KMS-11 (cell line): Measurements from ENCODE around the gene MSL1.

Experiments used
- H2AFZ ChIP-seq: fragments of 200-600 bp; sonication (generic); 2 replicates; pipeline ENCODE4 v1.6.1; 2016; ENCODE audit warnings: antibody characterized with exemption, mixed run types, low read depth
- H3K27ac ChIP-seq: fragments of 200-600 bp; sonication (generic); 2 replicates; pipeline ENCODE4 v1.6.1; 2016; ENCODE audit warnings: mild to moderate bottlenecking, mixed run types
- H3K27me3 ChIP-seq: fragments of 200-600 bp; sonication (generic); 2 replicates; pipeline ENCODE4 v1.6.1; 2017; ENCODE audit warnings: mild to moderate bottlenecking, low read depth, mixed run types, moderate library complexity; ENCODE audit not compliant: insufficient read depth
- H3K36me3 ChIP-seq: fragments of 200-600 bp; sonication (generic); 2 replicates; pipeline ENCODE4 v1.6.1; 2017; ENCODE audit warnings: mild to moderate bottlenecking, mixed run types; ENCODE audit not compliant: insufficient read depth
- H3K4me1 ChIP-seq: fragments of 200-600 bp; sonication (generic); 2 replicates; pipeline ENCODE4 v1.6.1; 2016; ENCODE audit warnings: mild to moderate bottlenecking, low read depth, mixed run types; ENCODE audit not compliant: poor library complexity, severe bottlenecking
- H3K4me2 ChIP-seq: fragments of 200-600 bp; sonication (generic); 2 replicates; pipeline ENCODE4 v1.7.0; 2016; ENCODE audit warnings: mild to moderate bottlenecking, mixed run types
- H3K4me3 ChIP-seq: fragments of 200-600 bp; sonication (generic); IDR thresholded peaks from 2 replicates; pipeline ENCODE4 v1.6.1; 2017; ENCODE audit warnings: low read depth, low read length, mixed read lengths; ENCODE audit not compliant: insufficient read depth
- H3K79me2 ChIP-seq: fragments of 200-600 bp; sonication (generic); 2 replicates; pipeline ENCODE4 v1.6.1; 2016; ENCODE audit warnings: low read depth, mixed run types; ENCODE audit not compliant: insufficient read depth
- H3K9ac ChIP-seq: fragments of 200-600 bp; sonication (generic); 2 replicates; pipeline ENCODE4 v1.6.1; 2016; ENCODE audit warnings: mild to moderate bottlenecking, mixed run types
- H4K20me1 ChIP-seq: fragments of 200-600 bp; sonication (generic); 2 replicates; pipeline ENCODE4 v1.6.1; 2016; ENCODE audit warnings: mild to moderate bottlenecking, mixed run types; ENCODE audit not compliant: insufficient read depth
- TF ChIP-seq, protein P1 (sequence below): fragments of 200-600 bp; sonication (generic); conservative IDR thresholded peaks from 2 replicates; pipeline ENCODE4 v1.6.1; 2017; ENCODE audit warnings: low read depth, mild to moderate bottlenecking, antibody characterized with exemption, low read length, moderate library complexity, mixed read lengths

Gene MSL1

DNA sequence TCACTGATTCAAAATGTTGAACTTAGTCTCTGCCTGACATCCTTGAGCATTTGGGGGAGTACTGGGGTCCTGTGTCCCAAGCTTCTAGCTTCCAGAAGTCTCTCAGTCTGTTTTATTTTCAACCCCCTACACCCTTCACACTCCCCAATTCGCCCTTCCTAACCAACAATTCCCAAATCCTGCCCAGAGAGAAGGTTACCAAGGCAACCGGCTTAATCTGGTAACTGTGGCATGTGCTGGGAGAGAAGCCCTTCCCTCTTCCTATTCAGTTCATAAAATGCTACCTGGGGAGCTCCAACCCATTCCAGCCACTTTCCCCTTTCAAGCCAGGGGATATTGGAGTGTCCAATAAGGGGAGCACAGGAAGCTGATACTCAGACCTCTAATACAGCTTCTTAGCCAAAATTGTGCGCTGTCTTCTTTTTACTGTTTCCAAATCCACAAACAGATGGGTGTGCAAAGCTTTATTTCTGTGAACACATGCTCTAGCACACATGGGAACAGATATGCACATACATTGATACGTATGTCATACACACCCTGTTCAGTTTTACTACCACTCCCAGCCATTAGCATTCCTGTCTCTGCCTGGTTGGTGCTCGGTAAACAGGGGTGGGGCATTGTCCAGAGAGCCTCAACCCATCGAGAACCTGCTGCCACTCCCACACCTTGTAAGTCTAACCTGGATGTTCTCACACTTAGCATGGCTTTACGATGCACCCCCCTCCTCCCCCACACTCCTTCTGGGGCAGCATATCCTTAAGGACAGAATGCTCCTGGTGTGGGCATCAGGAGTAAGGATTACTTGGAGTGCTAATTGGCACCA, 54.4 kb downstream of the MSL1 start:
- TF ChIP-seq, protein P1, sequence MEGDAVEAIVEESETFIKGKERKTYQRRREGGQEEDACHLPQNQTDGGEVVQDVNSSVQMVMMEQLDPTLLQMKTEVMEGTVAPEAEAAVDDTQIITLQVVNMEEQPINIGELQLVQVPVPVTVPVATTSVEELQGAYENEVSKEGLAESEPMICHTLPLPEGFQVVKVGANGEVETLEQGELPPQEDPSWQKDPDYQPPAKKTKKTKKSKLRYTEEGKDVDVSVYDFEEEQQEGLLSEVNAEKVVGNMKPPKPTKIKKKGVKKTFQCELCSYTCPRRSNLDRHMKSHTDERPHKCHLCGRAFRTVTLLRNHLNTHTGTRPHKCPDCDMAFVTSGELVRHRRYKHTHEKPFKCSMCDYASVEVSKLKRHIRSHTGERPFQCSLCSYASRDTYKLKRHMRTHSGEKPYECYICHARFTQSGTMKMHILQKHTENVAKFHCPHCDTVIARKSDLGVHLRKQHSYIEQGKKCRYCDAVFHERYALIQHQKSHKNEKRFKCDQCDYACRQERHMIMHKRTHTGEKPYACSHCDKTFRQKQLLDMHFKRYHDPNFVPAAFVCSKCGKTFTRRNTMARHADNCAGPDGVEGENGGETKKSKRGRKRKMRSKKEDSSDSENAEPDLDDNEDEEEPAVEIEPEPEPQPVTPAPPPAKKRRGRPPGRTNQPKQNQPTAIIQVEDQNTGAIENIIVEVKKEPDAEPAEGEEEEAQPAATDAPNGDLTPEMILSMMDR = no peak
- Histone ChIP-seq H4K20me1 (no peaks in the 10 kb centered on the region), H3K27ac (no peak overlapping the region), H3K79me2 (no peaks in the 10 kb centered on the region), H3K4me1 (peaks cover 11% of the 10 kb centered on the region), H3K36me3 (no peaks in the 10 kb centered on the region), H3K4me3 (no peak overlapping the region), H3K9ac (no peak overlapping the region), H3K4me2 (no peak overlapping the region), H3K27me3 (no peaks in the 10 kb centered on the region), H2AFZ (no peak overlapping the region)

DNA sequence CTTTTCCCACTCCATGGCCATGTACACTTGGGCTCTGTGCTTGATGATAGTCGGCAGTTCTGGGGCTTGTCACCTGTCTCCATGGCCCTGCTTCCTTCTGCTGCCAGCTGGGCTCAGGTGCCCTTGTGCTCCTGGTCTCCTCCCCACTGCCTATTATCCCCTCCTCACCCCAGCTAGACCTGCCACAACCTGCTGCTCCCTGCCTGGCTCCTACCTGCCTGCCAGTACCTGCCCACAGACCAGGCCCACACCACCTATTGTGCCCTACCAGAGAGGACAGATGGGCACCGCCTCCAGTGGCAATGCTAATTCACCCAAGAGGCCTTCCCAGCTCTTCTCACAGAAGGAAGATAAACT, 55.0 kb downstream of the MSL1 start:
- H2AFZ ChIP-seq = peak overlapping the region; percentile 74; the same call in 1 of the 2 replicates

DNA sequence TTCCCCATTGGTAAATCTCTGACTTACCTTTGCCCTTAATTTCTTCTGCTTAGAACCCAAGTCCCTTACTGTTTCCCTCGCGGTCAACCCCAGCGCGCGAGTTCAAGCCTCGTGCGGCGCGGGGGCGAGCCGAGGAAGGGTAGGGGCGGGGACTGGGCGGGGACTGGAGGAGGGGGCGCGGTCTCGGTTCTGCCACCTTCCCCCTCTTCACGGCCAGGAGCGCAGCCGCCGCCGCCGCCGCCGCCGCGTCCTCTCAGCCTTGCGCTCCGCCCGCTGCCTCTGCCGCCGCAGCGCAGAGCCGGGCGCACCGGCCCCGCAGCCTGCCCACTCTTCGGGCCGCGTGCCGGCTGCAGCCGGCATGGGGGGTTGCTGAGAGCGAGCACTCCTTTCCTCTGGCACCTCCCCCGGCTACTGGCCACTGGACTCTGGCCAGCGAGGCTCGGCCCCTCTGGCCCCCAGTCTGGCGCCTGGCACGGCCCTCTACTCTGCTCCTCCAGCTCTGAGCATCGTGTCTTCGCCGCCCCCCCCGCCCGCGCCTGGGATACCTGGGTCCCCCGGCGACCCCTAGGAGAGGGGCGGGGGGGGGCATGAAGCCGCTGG, 55.6 kb downstream of the MSL1 start, which contains the start of gene RAPGEFL1:
Gene RAPGEFL1 (plus strand): TSS at position 196 of the 600 bp plus-strand sequence. CDS start 392 bp downstream, at position 588.
- H3K27me3 ChIP-seq = no peaks in the 10 kb centered on the region

More for the DNA sequence above, 55.0 kb downstream of the MSL1 start:
- Histone ChIP-seq H3K79me2 (no peaks in the 10 kb centered on the region), H3K4me2 (peak overlapping the region; percentile 90), H3K36me3 (no peaks in the 10 kb centered on the region), H3K4me1 (peaks cover 11% of the 10 kb centered on the region), H3K27ac (peak overlapping the region; percentile 24; the same call in 1 of the 2 replicates), H3K4me3 (no peak overlapping the region), H3K9ac (peak overlapping the region; percentile 22; the same call in 1 of the 2 replicates), H3K27me3 (no peaks in the 10 kb centered on the region), H4K20me1 (no peaks in the 10 kb centered on the region)
- TF ChIP-seq, protein P1 = no peak

DNA sequence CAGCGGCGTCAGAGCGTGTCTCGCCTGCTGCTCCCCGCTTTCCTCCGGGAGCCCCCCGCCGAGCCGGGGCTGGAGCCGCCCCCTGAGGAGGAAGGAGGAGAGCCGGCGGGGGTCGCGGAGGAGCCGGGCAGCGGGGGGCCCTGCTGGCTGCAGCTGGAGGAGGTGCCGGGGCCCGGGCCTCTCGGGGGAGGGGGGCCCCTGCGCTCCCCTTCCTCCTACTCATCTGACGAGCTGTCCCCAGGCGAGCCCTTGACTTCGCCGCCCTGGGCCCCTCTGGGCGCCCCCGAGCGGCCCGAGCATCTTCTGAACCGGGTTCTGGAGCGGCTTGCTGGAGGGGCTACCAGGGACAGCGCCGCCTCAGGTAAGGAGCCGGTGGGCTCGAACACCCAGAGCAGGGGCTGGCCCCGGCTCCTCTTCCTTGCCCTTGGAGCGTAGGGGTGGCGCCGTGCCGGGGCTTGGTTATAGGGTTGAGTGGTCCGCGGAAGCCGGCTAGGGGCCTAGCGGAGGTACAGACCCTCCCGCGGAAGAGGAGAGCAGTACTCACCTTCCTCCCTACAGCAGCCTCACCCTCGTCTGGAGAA, 56.3 kb downstream of the MSL1 start:
- Histone ChIP-seq H3K4me1 (peaks cover 11% of the 10 kb centered on the region), H3K79me2 (no peaks in the 10 kb centered on the region), H4K20me1 (no peaks in the 10 kb centered on the region), H2AFZ (no peak overlapping the region), H3K9ac (no peak overlapping the region), H3K27me3 (no peaks in the 10 kb centered on the region), H3K4me2 (0 out of 2 replicates have a peak overlapping the region, but pooled peaks have one; percentile 90), H3K4me3 (no peak overlapping the region), H3K27ac (no peak overlapping the region), H3K36me3 (no peaks in the 10 kb centered on the region)
- TF ChIP-seq, protein P1 = no peak

More for the DNA sequence above, 55.6 kb downstream of the MSL1 start, which contains the start of gene RAPGEFL1:
- Histone ChIP-seq H3K4me3 (no peak within 1 kb of the TSS), H3K4me2 (peak within 1 kb of the TSS; percentile 90), H3K9ac (peak within 1 kb of the TSS; percentile 53), H3K36me3 (no peaks in the 10 kb centered on the region), H3K27ac (peak within 1 kb of the TSS; percentile 24; the same call in 1 of the 2 replicates), H2AFZ (peak within 1 kb of the TSS; percentile 74), H3K4me1 (peaks cover 11% of the 10 kb centered on the region), H4K20me1 (no peaks in the 10 kb centered on the region), H3K79me2 (no peaks in the 10 kb centered on the region)
- TF ChIP-seq, protein P1 = no peak
